ENCODE results near the gene UBE2QL1.

Gene UBE2QL1

GRCh38 chr5:6448622-6449464 is at the start of gene UBE2QL1:
UBE2QL1 (plus strand) TSS chr5:6448859; CDS start chr5:6448894, 35 bp downstream.
- DNase-seq (ENCODE audit: low read depth) = no peak

- no peak for DNase-seq (ENCODE audit: low read depth)
Observed at GRCh38 chr5:6399980-6400910, 48.4 kb upstream of the UBE2QL1 start.

GRCh38 chr5:6401410-6401809 is 47.2 kb upstream of the UBE2QL1 start:
- no peak for DNase-seq (ENCODE audit: low read depth)

GRCh38 chr5:6402939-6403338 is 45.7 kb upstream of the UBE2QL1 start:
- DNase-seq (ENCODE audit: low read depth) = no peak

GRCh38 chr5:6403416-6403815 is 45.2 kb upstream of the UBE2QL1 start:
- DNase-seq (ENCODE audit: low read depth) = no peak

GRCh38 chr5:6404129-6404528 is 44.5 kb upstream of the UBE2QL1 start:
- DNase-seq (ENCODE audit: low read depth) = no peak

- DNase-seq (ENCODE audit: low read depth) = no peak
Observed at GRCh38 chr5:6405591-6405990, 43.1 kb upstream of the UBE2QL1 start.

- no peak for DNase-seq (ENCODE audit: low read depth)
Observed at GRCh38 chr5:6407558-6408259, 41.0 kb upstream of the UBE2QL1 start.

- DNase-seq (ENCODE audit: low read depth) = no peak
Observed at GRCh38 chr5:6408260-6408596, 40.4 kb upstream of the UBE2QL1 start.

- DNase-seq (ENCODE audit: low read depth) = no peak
Observed at GRCh38 chr5:6408627-6409446, 39.8 kb upstream of the UBE2QL1 start.

- no peak for DNase-seq (ENCODE audit: low read depth)
Observed at GRCh38 chr5:6410421-6410820, 38.2 kb upstream of the UBE2QL1 start.

GRCh38 chr5:6411141-6411540 is 37.5 kb upstream of the UBE2QL1 start:
- DNase-seq (ENCODE audit: low read depth) = no peak

GRCh38 chr5:6412811-6413210 is 35.8 kb upstream of the UBE2QL1 start:
- DNase-seq (ENCODE audit: low read depth) = no peak

GRCh38 chr5:6417657-6418056 is 31.0 kb upstream of the UBE2QL1 start:
- no peak for DNase-seq (ENCODE audit: low read depth)

- no peak for DNase-seq (ENCODE audit: low read depth)
Observed at GRCh38 chr5:6418679-6419276, 29.9 kb upstream of the UBE2QL1 start.

GRCh38 chr5:6419340-6419852 is 29.3 kb upstream of the UBE2QL1 start:
- DNase-seq (ENCODE audit: low read depth) = no peak

GRCh38 chr5:6423327-6424109 is 25.1 kb upstream of the UBE2QL1 start:
- DNase-seq (ENCODE audit: low read depth) = no peak

GRCh38 chr5:6424110-6424659 is 24.5 kb upstream of the UBE2QL1 start:
- no peak for DNase-seq (ENCODE audit: low read depth)

- no peak for DNase-seq (ENCODE audit: low read depth)
Observed at GRCh38 chr5:6424700-6425099, 24.0 kb upstream of the UBE2QL1 start.

- no peak for DNase-seq (ENCODE audit: low read depth)
Observed at GRCh38 chr5:6427694-6428093, 21.0 kb upstream of the UBE2QL1 start.

All from stimulated activated CD8-positive, alpha-beta memory T cell treated with anti-CD3 and anti-CD28 coated beads, Interleukin-7, amount 100 ng/mL, for 24 hours (primary cell).